ENCODE measurements around the gene DENND1C.

DENND1C gene

DNA sequence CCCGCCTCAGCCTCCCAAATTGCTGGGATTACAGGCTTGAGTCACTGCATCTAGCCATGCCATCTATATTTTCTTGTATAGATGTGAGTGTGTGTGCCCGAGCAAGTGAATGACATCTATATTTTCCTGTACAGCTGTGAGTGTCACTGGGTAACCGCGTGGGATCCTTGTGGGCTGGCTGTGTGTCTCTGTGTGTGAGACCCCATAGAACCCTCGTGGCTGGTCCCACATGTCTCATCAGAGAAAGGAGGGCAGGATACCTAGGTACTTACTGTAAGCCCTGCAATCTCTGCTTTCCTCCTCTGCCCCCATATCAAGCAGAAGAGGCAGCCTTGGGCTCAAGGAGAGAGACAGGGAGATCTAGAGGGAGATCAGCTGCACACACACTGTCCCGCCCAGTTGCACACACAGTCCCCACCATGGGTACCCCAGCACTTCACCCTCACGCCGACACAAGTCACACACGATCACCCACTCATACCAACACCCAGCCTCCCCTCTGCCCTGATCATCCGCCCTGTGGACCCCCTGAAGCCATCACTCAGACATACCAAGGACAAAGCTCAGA is 655 bp downstream of the DENND1C start:
- peaks cover 17% of the 10 kb centered on the region for H3K9me3 ChIP-seq
- peak overlapping the region; percentile 98 for H3K4me2 ChIP-seq
- no peak for TF ChIP-seq Cebpa-rat (IDR thresholded peaks at IDR 0.05)
- H3K4me3 ChIP-seq, result peak overlapping the region; percentile 72
- H3K9ac ChIP-seq, result peak overlapping the region; percentile 85
- H3K27ac ChIP-seq, result peak overlapping the region; percentile 95
- H3K36me3 ChIP-seq, result peaks cover 20% of the 10 kb centered on the region
- H4K20me1 ChIP-seq, result no peaks in the 10 kb centered on the region
- peaks cover 48% of the 10 kb centered on the region for H3K4me1 ChIP-seq
- no peaks in the 10 kb centered on the region for H3K27me3 ChIP-seq

DNA sequence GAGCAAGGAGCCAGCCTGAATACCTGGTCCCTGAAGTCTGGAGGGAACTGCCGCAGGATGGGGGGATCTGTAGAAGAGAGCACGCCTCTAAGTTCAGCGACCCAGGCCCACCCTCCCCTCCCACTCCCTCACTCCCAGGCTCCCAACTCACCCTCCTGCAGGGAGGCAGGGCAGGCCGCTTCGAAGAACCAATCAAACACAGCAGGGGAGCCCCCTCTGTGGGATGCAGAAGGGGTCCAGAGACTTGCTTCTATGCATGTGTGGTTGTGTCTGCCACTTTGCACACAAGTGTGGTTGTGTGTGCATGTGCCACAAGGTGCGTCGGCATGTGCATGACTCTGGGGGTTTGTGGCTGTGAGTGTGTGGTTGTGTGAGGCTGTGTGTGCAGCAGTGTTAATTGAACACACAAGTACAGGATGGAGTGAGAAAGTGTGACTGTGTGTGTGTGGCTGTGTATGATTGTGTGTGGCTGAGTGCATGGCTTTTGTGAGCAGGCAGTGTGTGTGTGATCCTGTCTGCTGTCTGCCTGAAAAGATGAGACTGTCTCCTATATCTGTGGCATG is 1.7 kb downstream of the DENND1C start:
- H3K9ac ChIP-seq, result 0 out of 2 replicates have a peak overlapping the region, but pooled peaks have one; percentile 38
- H3K9me3 ChIP-seq, result peaks cover 17% of the 10 kb centered on the region

DNA sequence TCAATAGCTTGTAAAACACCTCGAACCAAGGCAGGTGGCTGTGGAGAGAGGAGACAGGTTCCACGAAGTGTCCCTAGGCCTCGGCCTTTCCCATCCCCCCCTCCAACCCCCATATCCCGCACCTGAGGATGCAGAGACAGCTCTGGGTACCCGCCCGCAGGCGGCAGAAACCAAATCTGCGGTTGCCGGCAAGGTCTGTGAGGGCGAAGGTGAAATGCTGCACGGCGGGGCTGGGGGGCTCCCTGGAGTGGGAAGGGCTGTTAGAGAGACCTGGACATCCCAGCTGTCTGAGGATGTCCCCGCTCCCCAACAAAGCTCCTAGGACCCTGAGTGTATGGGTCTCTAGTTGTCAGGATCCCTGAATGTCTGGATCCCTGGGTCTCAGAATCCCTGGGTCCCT is 2.8 kb downstream of the DENND1C start:
- H3K4me3 ChIP-seq, result no peak overlapping the region

More for the DNA sequence above, 1.7 kb downstream of the DENND1C start:
- Histone ChIP-seq H3K4me1 (peaks cover 48% of the 10 kb centered on the region), H3K27ac (no peak overlapping the region), H3K36me3 (peaks cover 29% of the 10 kb centered on the region), H4K20me1 (no peaks in the 10 kb centered on the region), H3K4me3 (no peak overlapping the region), H3K4me2 (peak overlapping the region; percentile 98), H3K27me3 (no peaks in the 10 kb centered on the region)
- TF ChIP-seq Cebpa-rat (IDR thresholded peaks at IDR 0.05), result no peak

GRCh38 chr19:6476896-6477431 is 4.6 kb downstream of the DENND1C start:
- H3K4me3 ChIP-seq, result no peak overlapping the region

More for the DNA sequence above, 2.8 kb downstream of the DENND1C start:
- H3K4me1 ChIP-seq, result peaks cover 48% of the 10 kb centered on the region
- H3K27me3 ChIP-seq, result no peaks in the 10 kb centered on the region
- H3K4me2 ChIP-seq, result no peak overlapping the region
- no peaks in the 10 kb centered on the region for H4K20me1 ChIP-seq
- no peak overlapping the region for H3K9ac ChIP-seq
- H3K27ac ChIP-seq, result peak overlapping the region; percentile 30; the same call in 1 of the 2 replicates
- H3K9me3 ChIP-seq, result peaks cover 17% of the 10 kb centered on the region
- TF ChIP-seq Cebpa-rat (IDR thresholded peaks at IDR 0.05), result no peak
- peaks cover 29% of the 10 kb centered on the region for H3K36me3 ChIP-seq

DNA sequence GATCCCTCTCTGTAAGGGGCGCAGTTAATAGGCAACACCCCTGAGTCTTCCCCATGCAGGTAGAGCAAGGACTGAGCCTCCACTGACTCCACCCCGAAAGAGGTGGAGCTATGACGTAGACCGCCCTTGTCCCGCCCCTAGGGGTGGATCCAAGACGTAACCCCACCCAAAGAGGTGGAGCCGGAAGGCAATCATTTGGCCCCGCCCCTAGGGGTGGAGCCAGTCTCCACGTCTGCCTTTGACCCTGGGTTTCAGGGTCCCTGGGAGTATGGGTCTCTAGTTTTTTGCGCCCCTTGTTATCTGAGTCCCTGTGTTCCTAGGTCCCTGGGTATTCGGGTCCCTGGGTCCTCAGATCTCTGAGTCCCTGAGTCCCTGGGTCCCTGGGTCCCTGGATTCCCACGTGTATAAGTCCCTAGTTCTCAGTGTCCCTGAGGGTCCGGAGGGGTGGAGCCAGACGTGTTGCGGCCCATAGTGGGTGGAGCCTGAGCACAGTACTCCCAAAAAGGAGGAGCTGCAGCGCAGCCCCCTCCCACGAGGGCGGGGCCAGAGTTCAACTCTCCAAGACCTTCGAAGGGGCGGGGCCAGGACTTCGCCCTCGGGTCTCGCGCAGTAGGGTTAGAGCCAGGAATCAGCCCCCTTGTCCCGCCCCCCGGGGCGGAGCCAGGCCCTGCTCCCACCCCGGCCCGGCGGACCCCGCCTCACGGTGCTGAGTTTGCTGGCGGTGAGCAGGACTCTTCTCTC is 5.3 kb downstream of the DENND1C start:
- Histone ChIP-seq H3K9ac (no peak overlapping the region), H3K27me3 (no peaks in the 10 kb centered on the region), H3K4me3 (no peak overlapping the region), H3K4me1 (peaks cover 23% of the 10 kb centered on the region), H4K20me1 (no peaks in the 10 kb centered on the region), H3K4me2 (no peak overlapping the region), H3K36me3 (peaks cover 35% of the 10 kb centered on the region), H3K9me3 (peaks cover 17% of the 10 kb centered on the region), H3K27ac (no peak overlapping the region)
- no peak for TF ChIP-seq Cebpa-rat (IDR thresholded peaks at IDR 0.05)

More at GRCh38 chr19:6476896-6477431, 4.6 kb downstream of the DENND1C start:
- Histone ChIP-seq H3K4me2 (no peak overlapping the region), H3K9me3 (peaks cover 17% of the 10 kb centered on the region), H4K20me1 (no peaks in the 10 kb centered on the region), H3K9ac (no peak overlapping the region), H3K36me3 (peaks cover 34% of the 10 kb centered on the region), H3K27me3 (no peaks in the 10 kb centered on the region), H3K4me1 (peaks cover 30% of the 10 kb centered on the region), H3K27ac (no peak overlapping the region)
- TF ChIP-seq Cebpa-rat (IDR thresholded peaks at IDR 0.05), result no peak

- peaks cover 15% of the 10 kb centered on the region for H3K4me1 ChIP-seq
- no peaks in the 10 kb centered on the region for H4K20me1 ChIP-seq
- H3K27ac ChIP-seq, result no peak overlapping the region
- peaks cover 37% of the 10 kb centered on the region for H3K36me3 ChIP-seq
- H3K9me3 ChIP-seq, result peaks cover 17% of the 10 kb centered on the region
- no peak for TF ChIP-seq Cebpa-rat (IDR thresholded peaks at IDR 0.05)
- no peak overlapping the region for H3K4me2 ChIP-seq
- no peak overlapping the region for H3K4me3 ChIP-seq
- H3K27me3 ChIP-seq, result no peaks in the 10 kb centered on the region
- no peak overlapping the region for H3K9ac ChIP-seq
Measured at GRCh38 chr19:6475321-6476108, 6.1 kb downstream of the DENND1C start.

GRCh38 chr19:6473647-6474046 is 7.9 kb downstream of the DENND1C start:
- Histone ChIP-seq H3K27me3 (no peaks in the 10 kb centered on the region), H3K4me1 (no peaks in the 10 kb centered on the region), H3K27ac (no peak overlapping the region), H3K4me2 (no peak overlapping the region), H3K4me3 (no peak overlapping the region), H3K9me3 (peaks cover 10% of the 10 kb centered on the region), H4K20me1 (no peaks in the 10 kb centered on the region), H3K36me3 (peaks cover 30% of the 10 kb centered on the region), H3K9ac (no peak overlapping the region)
- no peak for TF ChIP-seq Cebpa-rat (IDR thresholded peaks at IDR 0.05)

GRCh38 chr19:6472713-6473112 is 8.9 kb downstream of the DENND1C start:
- Histone ChIP-seq H3K27me3 (no peaks in the 10 kb centered on the region), H3K4me3 (no peak overlapping the region), H3K27ac (no peak overlapping the region), H3K9ac (no peak overlapping the region), H3K9me3 (peaks cover 10% of the 10 kb centered on the region), H4K20me1 (no peaks in the 10 kb centered on the region), H3K36me3 (peaks cover 30% of the 10 kb centered on the region), H3K4me2 (no peak overlapping the region), H3K4me1 (no peaks in the 10 kb centered on the region)
- no peak for TF ChIP-seq Cebpa-rat (IDR thresholded peaks at IDR 0.05)

GRCh38 chr19:6471076-6471475 is 10.5 kb downstream of the DENND1C start:
- no peak for TF ChIP-seq Cebpa-rat (IDR thresholded peaks at IDR 0.05)
- Histone ChIP-seq H4K20me1 (no peaks in the 10 kb centered on the region), H3K36me3 (peaks cover 19% of the 10 kb centered on the region), H3K4me3 (no peak overlapping the region), H3K27ac (no peak overlapping the region), H3K27me3 (no peaks in the 10 kb centered on the region), H3K9me3 (peaks cover 2% of the 10 kb centered on the region; the same call in 1 of the 2 replicates), H3K9ac (no peak overlapping the region), H3K4me1 (no peaks in the 10 kb centered on the region), H3K4me2 (no peak overlapping the region)
